GM21619 (cell line): Measurements from ENCODE around the gene KRTAP4-16.
"Not testable (repeated sequence)": the region's sequence is repeated elsewhere in the genome, so short reads cannot be mapped to it uniquely, and the experiment has no call there.

Experiments used
- ATAC-seq: cut with Tn5 transposase; IDR thresholded peaks from one replicate; pipeline ENCODE4 v1.9.1; 2021; ENCODE audit not compliant: unreplicated experiment

KRTAP4-16 gene

DNA sequence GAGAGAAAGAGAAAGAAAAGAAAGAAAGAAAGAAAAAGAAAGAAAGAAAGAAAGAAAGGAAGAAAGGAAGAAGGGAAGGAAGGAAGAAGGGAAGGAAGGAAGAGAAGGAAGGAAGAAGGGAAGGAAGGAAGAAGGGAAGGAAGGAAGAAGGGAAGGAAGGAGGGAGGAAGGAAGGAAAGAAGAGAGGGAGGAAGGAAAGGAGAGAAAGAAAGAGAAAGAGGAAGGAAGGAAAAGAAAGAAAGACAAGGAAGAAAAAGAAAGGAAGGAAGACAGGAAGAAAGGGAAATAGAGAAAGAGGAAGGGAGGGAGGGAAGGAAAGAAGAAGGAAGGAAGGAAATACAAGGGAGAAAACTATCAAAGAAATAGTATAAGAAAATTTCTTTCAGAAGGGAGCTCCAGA lies 25.2 kb downstream of the KRTAP4-16 start:
- no peak for ATAC-seq

DNA sequence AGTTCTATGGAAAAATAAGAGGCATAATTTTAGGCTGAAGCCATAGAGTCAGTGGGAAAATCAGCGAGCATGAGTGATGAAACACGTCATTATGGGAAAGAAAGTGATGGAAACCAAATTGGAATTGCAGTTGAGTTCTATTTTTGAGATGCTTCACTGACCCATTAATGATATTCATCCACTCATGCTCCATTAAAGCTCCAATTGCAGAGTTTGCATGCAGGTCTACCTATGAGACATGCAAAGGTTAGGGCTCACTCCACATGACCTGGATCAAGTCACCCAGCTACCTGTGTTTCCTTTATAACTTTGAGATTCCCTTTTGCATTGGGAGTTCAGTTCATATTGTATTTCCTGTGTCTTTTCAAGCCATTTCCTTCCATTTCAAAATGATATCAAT lies 28.3 kb downstream of the KRTAP4-16 start:
- no peak for ATAC-seq

DNA sequence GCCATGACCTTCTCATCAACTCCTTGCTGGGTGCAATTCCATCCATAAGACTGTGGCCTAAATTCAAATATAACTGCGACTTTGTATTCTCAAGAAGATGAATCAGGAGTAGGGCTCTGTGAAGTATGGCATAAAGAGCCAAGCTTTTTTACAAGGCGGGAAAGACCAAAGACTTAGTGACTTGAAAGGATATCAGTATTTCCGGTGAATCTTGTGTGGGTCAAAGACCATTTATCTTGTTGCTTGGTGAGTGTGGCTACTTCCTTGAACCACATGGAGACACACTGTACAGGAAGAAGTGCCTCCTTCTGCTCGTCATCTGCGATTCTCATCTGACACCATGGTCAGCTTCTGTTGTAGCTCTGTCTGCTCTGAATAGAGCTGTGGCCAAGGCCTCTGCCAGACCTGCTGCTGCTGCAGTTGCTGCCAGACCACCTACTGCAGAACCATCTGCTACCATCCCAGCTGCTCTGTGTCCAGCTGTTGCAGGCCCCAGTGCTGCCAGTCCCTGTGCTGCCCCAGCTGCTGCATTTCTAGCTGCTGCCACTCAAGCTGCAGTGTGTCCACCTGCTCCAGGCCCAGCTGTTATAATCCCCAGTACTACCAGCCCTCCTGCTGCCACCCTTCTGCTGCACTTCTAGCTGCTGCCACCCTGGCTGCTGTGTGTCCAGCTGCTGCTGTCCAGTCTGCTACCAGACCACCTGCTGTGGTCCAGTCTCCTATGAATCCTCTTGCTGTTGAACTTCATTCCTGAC lies 30.2 kb downstream of the KRTAP4-16 start:
- no peak for ATAC-seq

DNA sequence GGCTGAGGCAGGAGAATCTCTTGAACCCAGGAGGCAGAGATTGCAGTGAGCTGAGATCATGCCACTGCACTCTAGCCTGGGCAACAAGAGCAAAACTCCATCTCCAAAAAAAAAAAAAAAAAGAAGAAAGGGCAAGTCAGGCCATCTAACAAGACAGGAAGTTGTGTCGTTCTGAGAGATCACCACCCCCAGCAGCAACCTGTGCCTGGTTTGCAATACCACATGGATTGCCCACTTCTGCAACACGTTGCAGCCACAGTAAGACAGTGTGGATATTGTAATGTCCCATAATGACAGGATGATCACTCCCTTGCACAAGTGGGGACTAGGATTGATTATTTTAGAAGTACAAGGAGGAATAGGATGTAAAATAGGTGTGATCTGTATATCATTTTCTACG lies 33.0 kb downstream of the KRTAP4-16 start:
- ATAC-seq: no peak

DNA sequence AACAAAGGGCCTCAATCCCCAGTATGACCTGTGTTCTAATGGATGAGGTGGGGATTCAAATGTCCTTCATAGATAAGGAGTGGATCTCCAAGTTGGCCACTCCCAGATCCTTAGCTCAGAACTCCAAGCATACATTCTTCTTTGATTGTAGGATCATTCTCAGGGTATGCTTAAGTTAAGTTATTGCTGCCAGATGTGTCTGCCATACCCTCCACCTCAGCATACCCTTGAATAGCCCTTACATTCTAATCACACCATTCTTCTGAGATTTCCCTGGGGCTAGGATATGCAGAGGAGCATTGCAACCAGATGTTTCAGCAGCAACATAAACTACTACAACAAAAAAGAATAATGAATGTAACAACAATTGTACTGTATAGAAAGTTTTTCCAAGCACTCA lies 34.7 kb downstream of the KRTAP4-16 start:
- ATAC-seq: no peak

DNA sequence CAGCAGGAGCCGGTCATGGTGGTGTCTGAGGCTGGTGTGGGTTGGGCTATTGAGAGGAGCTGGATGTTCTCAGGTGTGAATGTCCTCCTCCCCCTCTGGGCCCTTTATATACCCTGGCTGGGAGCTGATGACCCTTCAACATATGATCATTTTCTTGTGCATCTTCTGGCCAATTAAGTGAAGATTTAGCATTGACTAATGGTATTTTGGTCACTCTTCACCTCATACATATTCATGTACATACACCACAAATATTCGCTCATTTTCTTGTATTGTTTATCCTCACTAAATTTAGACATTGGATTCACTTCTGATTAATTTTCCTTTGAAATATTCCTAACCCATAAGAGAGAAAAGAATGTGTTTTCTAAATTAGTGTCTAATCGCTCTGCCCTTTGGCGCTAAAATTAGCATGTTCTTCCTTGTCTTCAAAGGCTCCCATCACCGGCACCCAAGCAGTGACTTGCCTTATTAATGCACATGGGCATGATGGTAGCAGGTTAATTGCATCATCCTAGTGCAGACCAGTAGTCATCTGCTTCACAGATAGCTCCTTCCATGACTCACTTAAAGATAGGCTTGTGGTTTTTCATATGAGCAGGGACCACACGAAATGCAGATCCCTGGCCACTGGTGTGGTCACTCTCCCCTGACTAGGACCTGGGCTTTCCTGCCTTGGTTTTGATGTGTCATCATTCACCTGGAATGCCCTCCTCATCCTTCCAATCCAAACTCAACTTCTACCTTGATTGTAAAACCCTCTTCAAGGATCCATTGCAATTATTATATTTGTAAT lies 36.0 kb downstream of the KRTAP4-16 start, which contains the start of gene KRTAP2-4:
KRTAP2-4 (minus strand) TSS at position 51 of the 796 bp plus-strand sequence; CDS start at position 17, 34 bp downstream.
- no peak for ATAC-seq

DNA sequence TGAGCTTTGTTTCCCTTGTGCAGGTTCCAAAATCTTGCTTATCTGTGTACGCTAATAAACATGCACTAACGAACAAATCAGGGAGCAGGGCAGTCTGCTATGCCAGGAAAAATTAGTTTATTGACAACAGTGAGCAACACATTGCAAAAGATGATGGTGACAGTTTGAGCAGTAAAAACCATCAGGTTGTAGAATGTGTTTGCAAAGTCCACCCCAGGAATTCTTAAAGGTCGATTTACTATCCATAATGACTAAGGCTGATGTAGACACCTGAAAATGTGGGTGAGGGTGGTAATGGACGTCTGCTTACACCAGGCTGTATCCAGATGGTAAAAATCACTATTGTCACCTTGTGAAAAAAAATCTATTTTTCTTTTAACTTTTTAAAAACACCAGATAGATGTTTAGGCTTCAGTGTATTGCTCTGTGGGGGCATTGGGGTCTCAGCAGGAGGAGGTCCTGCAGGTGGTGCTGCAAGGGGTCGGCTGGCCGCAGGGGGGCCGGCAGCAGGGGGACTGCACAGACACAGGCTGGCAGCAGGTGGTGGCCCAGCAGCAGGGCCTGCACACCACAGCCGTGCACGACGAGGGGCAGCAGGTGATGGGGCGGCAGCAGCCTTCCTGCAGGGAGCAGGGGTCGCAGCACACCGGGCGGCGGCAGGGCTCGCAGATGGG lies 36.9 kb downstream of the KRTAP4-16 start:
- not testable (repeated sequence) for ATAC-seq

DNA sequence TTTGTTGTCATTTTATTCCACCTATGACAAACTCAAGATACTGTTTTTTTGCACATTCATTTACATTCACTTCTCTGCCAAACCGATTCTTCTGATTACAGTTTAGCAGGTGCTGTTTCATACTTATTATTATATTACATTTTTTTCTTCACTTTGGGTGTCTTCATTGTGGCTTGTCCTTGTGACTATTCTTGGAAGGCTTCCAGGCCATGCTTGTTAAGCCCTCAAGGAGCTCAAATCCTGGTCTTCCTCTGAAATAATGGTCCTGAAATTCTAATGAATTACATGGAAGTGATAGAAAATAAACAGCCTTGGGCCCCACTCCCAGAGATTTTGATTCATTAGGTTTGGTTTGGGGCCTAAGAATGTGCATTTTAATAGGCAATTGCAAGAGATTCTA lies 37.7 kb downstream of the KRTAP4-16 start:
- no peak for ATAC-seq

DNA sequence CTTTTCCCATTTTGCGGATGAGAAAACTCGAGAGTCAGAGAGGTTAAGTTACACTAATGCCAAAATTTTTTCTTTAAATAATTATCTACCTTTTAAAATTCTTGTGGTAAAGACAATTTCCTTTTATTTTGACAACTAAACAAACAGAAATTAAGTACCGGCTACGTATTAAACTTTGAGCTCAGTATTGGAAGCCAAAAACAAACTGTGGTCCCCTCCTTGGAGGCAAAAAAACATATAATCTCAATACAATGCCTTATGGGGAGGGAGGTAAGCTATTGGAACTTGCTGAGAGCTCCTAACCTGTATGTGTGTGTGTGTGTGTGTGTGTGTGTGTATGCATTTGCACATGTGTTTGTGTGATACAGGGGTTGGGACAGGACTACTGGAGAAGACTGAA lies 38.6 kb downstream of the KRTAP4-16 start:
- no peak for ATAC-seq

DNA sequence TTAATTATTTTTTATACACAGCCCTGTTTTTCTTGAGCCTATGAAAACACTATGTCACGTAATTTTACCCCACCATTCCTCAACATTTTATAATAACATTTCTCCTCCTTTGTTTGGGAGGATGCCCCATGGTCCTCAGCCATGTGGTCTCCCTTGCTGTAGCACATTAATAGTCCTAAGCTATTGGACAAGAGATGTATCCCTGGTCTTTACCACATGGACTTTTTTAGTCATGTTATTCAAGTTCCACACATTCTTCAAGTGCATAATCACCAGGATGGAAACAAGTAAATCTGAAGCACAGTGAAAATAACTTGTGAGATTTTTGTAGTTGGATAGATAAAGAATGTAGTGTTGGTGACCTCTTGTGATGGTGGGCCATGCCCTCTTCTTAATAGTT lies 40.0 kb downstream of the KRTAP4-16 start:
- no peak for ATAC-seq

DNA sequence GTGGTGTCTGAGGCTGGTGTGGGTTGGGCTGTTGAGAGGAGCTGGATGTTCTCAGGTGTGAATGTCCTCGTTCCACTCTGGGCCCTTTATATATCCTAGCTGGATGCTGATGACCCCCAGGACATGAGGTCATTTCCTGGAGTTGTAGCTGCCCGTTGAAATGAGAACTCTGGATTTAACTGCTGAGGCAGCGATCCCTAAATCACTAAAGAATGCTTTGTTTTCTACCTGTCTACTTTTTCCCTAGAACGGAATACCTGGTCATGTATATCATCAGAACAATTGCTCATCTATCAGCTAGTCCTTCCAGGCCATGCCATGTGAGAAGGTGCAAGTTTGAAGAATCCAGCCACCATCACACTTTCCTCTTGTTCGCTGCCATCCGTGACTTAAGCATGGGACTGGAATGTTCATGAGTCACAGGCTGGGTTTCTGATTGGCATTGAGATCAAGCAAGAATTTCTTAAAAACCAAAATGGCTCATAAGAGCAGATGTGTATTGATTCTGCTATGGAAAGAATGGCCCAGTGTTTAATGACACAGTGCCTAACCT lies 41.9 kb downstream of the KRTAP4-16 start, which contains the start of gene KRTAP2-3:
KRTAP2-3 (minus strand) TSS at position 63 of the 553 bp plus-strand sequence. CDS start 64 bp downstream, outside the sequence.
- ATAC-seq: no peak

DNA sequence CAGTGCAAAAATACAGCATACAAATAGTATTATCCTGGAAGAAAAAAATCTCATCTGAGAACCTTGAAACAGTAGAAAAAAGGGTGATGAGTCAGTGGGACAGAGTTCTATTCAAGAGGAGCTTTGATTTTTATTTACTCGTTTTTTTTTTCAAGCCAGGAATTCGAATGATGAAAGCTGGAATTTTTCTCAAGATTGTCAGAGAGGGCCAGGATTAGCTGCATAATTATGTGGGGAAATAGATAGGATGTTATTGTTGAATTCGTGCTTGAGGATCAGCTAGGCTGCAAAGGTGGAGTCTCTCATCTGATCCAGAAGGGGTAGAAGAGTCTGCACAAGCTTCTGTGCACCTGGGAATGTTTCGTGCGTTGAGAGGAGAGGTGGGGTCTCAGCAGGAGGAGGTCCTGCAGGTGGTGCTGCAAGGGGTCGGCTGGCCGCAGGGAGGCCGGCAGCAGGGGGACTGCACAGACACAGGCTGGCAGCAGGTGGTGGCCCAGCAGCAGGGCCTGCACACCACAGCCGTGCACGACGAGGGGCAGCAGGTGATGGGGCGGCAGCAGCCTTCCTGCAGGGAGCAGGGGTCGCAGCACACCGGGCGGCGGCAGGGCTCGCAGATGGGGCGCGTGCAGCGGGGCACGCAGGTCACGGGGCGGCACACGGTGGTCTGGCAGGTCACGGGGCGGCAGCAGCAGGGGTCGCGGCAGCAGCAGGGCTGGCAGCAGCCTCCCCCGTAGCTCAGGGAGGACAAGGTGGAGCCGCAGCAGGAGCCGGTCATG lies 42.5 kb downstream of the KRTAP4-16 start:
- not testable (repeated sequence) for ATAC-seq

DNA sequence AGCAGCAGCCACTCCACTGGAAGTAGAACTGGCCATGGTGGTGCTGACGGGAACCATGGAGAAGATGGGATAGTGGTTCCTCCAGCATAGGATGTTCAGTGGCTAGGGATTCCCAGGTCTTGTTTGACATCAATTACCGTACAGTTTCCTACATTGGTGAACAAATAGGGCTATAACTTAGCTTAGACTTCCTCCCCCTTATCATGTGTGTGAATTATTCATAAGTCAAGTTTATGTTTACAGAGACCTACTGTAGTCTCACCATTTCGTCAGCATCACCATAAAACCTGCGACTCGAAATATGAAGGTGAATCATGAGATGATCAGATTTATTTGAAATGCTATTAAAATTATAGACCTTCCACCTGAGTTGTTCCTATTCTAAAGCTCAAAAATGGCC lies 43.3 kb downstream of the KRTAP4-16 start:
- ATAC-seq: no peak

DNA sequence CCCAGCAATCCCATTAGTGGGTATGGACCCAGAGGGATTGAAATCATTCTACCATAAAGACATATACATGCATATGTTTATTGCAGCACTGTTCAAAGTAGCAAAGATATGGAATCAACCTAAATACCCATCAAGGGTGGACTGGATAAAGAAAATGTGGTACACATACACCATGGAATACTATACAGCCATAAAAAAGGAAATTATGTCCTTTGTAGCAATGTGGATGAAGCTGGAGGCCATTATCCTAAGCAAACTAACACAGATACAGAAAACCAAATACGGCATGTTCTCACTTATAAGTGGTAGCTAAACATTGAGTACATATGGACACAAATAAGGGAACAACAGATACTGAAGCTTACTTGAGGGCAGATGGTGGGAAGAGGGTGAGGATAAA lies 44.5 kb downstream of the KRTAP4-16 start:
- no peak for ATAC-seq

DNA sequence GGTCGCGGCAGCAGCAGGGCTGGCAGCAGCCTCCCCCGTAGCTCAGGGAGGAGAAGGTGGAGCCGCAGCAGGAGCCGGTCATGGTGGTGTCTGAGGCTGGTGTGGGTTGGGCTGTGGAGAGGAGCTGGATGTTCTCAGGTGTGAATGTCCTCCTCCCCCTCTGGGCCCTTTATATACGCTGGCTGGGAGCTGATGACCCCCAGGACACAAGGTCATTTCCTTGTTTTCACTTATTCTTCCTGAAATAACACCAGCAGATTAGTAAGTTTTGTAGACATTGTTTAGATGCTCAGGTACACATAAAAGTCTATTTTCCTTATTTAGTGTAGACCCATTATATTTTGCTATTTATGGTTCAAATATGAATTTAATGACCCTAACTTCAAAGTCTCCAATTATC lies 46.9 kb downstream of the KRTAP4-16 start, which contains the start of gene KRTAP2-2:
KRTAP2-2 (minus strand) TSS at position 101 of the 400 bp plus-strand sequence; CDS start at position 82, 19 bp downstream.
- ATAC-seq: not testable (repeated sequence)

DNA sequence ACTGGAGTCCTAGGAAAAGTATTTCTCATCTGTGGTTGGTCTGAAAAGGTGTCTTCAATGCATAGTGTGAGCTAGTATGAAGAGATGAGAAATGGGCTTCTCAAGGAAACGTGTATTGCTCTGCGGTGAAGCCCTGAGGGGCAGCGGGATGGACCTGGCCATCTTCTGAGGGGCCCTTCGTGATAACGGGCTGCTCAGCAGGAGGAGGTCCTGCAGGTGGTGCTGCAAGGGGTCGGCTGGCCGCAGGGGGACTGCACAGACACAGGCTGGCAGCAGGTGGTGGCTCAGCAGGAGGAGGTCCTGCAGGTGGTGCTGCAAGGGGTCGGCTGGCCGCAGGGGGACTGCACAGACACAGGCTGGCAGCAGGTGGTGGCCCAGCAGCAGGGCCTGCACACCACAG lies 47.5 kb downstream of the KRTAP4-16 start:
- ATAC-seq: not testable (repeated sequence)

DNA sequence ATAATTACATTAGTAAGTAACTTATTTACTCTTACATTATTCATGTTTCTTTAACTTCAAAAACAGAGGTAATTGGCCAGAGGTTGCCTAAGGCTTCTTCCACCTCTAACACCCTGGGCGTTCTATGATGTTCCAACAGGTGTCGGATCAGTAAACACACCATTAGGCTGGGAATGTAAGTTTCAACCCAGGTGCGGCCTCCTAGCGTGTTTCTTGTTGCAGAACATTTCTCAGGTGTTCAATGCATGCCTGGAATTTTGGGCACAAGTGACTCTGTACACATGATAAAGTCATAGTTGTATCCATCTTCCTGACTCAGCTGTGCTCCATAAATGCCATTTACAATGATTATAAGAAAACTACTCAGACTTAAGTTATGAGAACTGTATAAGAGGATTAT lies 48.0 kb downstream of the KRTAP4-16 start:
- no peak for ATAC-seq

DNA sequence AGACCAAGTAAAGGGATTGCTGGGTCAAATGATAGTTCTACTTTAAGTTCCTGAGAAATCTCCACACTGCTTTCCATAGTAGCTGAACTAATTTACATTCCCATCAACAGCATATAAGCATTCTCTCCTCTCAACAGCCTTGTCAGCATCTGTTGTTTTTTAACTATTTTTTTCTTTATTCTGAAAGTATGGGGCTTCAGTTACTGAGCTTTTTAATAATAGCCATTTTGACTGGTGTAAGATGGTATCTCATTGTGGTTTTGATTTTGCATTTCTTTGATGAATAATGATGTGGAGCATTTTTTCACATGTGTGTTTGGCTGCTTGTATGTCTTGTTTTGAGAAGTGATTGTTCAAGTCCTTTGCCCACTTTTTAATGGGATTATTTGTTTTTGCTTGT lies 49.4 kb downstream of the KRTAP4-16 start:
- no peak for ATAC-seq
